WTC11 (cell line): ENCODE data around the gene TTC4. TPM values are rescaled to one million over a fixed set of nuclear protein-coding genes. Genes with fewer than 3 reads are reported as not detected.

Experiments
- ATAC-seq: fragments of 200-7000 bp; cut with Tn5 transposase; 2 replicates; pipeline ENCODE4 v1.10.0; 2021; ENCODE audit warnings: mild to moderate bottlenecking, moderate library complexity
- CTCF ChIA-PET: fragments of 300-600 bp; sonication (Branson Sonifier 250); formaldehyde crosslinking; loops from one replicate; lab custom pipeline; 2021; ENCODE audit warnings: antibody characterized with exemption; lab: Charles Lee
- POLR2A ChIA-PET: fragments of 350-600 bp; sonication (Branson Sonifier 250); formaldehyde crosslinking; loops from one replicate; lab custom pipeline; 2021; ENCODE audit warnings: antibody characterized with exemption; lab: Charles Lee
- DNase-seq: peaks from one replicate; pipeline ENCODE4 v3.0.0; 2021; ENCODE audit warnings: low spot score
- H3K27ac Mint-ChIP-seq: 2 replicates; pipeline ENCODE4 v1.8.0; 2021; ENCODE audit warnings: mixed read lengths
- H3K27me3 Mint-ChIP-seq: 2 replicates; pipeline ENCODE4 v1.8.0; 2021; ENCODE audit warnings: low read depth, mild to moderate bottlenecking, moderate library complexity, mixed read lengths
- H3K36me3 Mint-ChIP-seq: 2 replicates; pipeline ENCODE4 v1.8.0; 2021; ENCODE audit warnings: mixed read lengths
- H3K4me1 Mint-ChIP-seq: 2 replicates; pipeline ENCODE4 v1.8.0; 2022; ENCODE audit warnings: mixed read lengths
- H3K4me3 Mint-ChIP-seq: 2 replicates; pipeline ENCODE4 v1.8.0; 2021; ENCODE audit warnings: mild to moderate bottlenecking, moderate library complexity, mixed read lengths
- H3K9me3 Mint-ChIP-seq: 2 replicates; pipeline ENCODE4 v1.8.0; 2021; ENCODE audit warnings: mixed read lengths
- CREB1 ChIP-seq: sonication (generic); formaldehyde crosslinking; IDR thresholded peaks from 2 replicates; pipeline ENCODE4 v1.8.0; 2023; ENCODE audit warnings: mild to moderate bottlenecking, missing genetic modification reagents
- GTF2I ChIP-seq: fragments of 250-450 bp; sonication (Bioruptor Pico); conservative IDR thresholded peaks from 2 replicates; pipeline ENCODE4 v1.4.0; 2021; ENCODE audit warnings: mild to moderate bottlenecking
- KAT7 ChIP-seq: sonication (generic); formaldehyde crosslinking; IDR thresholded peaks from 2 replicates; pipeline ENCODE4 v1.8.1; 2023; ENCODE audit warnings: missing genetic modification reagents, mild to moderate bottlenecking, borderline replicate concordance
- MYBL2 ChIP-seq: sonication (generic); formaldehyde crosslinking; IDR thresholded peaks from 2 replicates; pipeline ENCODE4 v1.8.1; 2023; ENCODE audit warnings: mild to moderate bottlenecking, moderate library complexity, missing genetic modification reagents
- NR1H2 ChIP-seq: sonication (generic); formaldehyde crosslinking; IDR thresholded peaks from 2 replicates; pipeline ENCODE4 v1.9.0; 2021; ENCODE audit warnings: mild to moderate bottlenecking, moderate library complexity, missing genetic modification reagents
- NR2C2 ChIP-seq: sonication (generic); formaldehyde crosslinking; IDR thresholded peaks from 2 replicates; pipeline ENCODE4 v1.8.0; 2022; ENCODE audit warnings: mild to moderate bottlenecking, missing genetic modification reagents
- SP1 ChIP-seq: sonication (generic); formaldehyde crosslinking; conservative IDR thresholded peaks from 2 replicates; pipeline ENCODE4 v1.8.1; 2022; ENCODE audit warnings: missing genetic modification reagents
- ZBTB21 ChIP-seq: sonication (generic); formaldehyde crosslinking; IDR thresholded peaks from 2 replicates; pipeline ENCODE4 v1.8.1; 2023; ENCODE audit warnings: mild to moderate bottlenecking, missing genetic modification reagents, borderline replicate concordance
- ZNF396 ChIP-seq: fragments of 250-450 bp; sonication (Bioruptor Pico); IDR thresholded peaks from 2 replicates; pipeline ENCODE4 v1.8.0; 2021; ENCODE audit warnings: mild to moderate bottlenecking, moderate library complexity, borderline replicate concordance
- ZNF423 ChIP-seq: fragments of 250-450 bp; sonication (Bioruptor Pico); IDR thresholded peaks from 2 replicates; pipeline ENCODE4 v2.1.2; 2022; ENCODE audit warnings: mild to moderate bottlenecking, moderate library complexity
- total RNA-seq: library from RNA; stranded (reverse); gene quantifications from 3 replicates; pipeline ENCODE4 v1.2.3, GENCODE V29; 2021
- TF ChIP-seq, protein P1 (sequence below): fragments of 250-450 bp; sonication (Bioruptor Pico); IDR thresholded peaks from 2 replicates; pipeline ENCODE4 v1.9.0; 2021; ENCODE audit warnings: mild to moderate bottlenecking
- TF ChIP-seq, protein P2 (sequence below): sonication (generic); formaldehyde crosslinking; IDR thresholded peaks from 2 replicates; pipeline ENCODE4 v1.8.1; 2023; ENCODE audit warnings: mild to moderate bottlenecking, missing genetic modification reagents, moderate library complexity
- TF ChIP-seq, protein P3 (sequence below): fragments of 200-600 bp; IDR thresholded peaks from 2 replicates; pipeline ENCODE4 v1.8.0; 2022; ENCODE audit warnings: antibody characterized with exemption
- TF ChIP-seq, protein P4 (sequence below): fragments of 250-450 bp; sonication (Bioruptor Pico); IDR thresholded peaks from 2 replicates; pipeline ENCODE4 v2.1.2; 2022; ENCODE audit warnings: mild to moderate bottlenecking, moderate library complexity
- TF ChIP-seq, protein P5 (sequence below): sonication (generic); formaldehyde crosslinking; IDR thresholded peaks from 2 replicates; pipeline ENCODE4 v1.8.1; 2023; ENCODE audit warnings: mild to moderate bottlenecking, moderate library complexity, missing genetic modification reagents
- TF ChIP-seq, protein P6 (sequence below): sonication (generic); formaldehyde crosslinking; conservative IDR thresholded peaks from 2 replicates; pipeline ENCODE4 v1.8.1; 2023; ENCODE audit warnings: mild to moderate bottlenecking, low read depth, missing genetic modification reagents, moderate library complexity

The TTC4 gene
- total RNA-seq, 1 experiment from 2014 or later: 18.8 TPM

DNA sequence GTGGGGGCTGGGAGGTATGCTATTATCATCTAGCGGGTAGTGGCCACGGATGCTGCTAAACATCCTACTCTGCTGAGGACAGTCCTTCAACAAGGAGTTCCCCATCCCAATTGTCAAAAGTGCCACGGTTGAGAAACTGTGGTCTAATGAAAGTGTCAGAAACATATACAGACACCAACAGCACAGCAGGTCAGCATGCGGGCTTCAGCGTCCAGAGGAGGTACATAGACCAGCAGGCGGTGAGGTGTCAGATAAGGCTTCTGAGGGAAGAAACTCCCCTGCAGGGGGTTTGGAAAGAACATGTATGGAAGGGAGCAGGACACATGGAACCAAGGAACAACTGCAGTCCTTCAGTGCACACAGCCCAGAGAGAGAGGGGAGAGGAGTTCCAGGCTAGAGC lies 4.8 kb upstream of the TTC4 start:
- ChIA-PET POLR2A (no interaction called here), CTCF (no interaction called here)
- DNase-seq: no peak
- no peak overlapping the region for H3K4me3 Mint-ChIP-seq
- TF ChIP-seq CREB1 (no peak), ZBTB21 (no peak), GTF2I (no peak), MYBL2 (no peak), ZNF396 (CRISPR knock-in tag) (no peak), NR1H2 (no peak)
- TF ChIP-seq, protein P1, sequence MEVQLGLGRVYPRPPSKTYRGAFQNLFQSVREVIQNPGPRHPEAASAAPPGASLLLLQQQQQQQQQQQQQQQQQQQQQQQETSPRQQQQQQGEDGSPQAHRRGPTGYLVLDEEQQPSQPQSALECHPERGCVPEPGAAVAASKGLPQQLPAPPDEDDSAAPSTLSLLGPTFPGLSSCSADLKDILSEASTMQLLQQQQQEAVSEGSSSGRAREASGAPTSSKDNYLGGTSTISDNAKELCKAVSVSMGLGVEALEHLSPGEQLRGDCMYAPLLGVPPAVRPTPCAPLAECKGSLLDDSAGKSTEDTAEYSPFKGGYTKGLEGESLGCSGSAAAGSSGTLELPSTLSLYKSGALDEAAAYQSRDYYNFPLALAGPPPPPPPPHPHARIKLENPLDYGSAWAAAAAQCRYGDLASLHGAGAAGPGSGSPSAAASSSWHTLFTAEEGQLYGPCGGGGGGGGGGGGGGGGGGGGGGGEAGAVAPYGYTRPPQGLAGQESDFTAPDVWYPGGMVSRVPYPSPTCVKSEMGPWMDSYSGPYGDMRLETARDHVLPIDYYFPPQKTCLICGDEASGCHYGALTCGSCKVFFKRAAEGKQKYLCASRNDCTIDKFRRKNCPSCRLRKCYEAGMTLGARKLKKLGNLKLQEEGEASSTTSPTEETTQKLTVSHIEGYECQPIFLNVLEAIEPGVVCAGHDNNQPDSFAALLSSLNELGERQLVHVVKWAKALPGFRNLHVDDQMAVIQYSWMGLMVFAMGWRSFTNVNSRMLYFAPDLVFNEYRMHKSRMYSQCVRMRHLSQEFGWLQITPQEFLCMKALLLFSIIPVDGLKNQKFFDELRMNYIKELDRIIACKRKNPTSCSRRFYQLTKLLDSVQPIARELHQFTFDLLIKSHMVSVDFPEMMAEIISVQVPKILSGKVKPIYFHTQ (CRISPR knock-in tag): no peak
- TF ChIP-seq, protein P2, sequence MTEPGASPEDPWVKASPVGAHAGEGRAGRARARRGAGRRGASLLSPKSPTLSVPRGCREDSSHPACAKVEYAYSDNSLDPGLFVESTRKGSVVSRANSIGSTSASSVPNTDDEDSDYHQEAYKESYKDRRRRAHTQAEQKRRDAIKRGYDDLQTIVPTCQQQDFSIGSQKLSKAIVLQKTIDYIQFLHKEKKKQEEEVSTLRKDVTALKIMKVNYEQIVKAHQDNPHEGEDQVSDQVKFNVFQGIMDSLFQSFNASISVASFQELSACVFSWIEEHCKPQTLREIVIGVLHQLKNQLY (CRISPR knock-in tag): no peak
- TF ChIP-seq, protein P3, sequence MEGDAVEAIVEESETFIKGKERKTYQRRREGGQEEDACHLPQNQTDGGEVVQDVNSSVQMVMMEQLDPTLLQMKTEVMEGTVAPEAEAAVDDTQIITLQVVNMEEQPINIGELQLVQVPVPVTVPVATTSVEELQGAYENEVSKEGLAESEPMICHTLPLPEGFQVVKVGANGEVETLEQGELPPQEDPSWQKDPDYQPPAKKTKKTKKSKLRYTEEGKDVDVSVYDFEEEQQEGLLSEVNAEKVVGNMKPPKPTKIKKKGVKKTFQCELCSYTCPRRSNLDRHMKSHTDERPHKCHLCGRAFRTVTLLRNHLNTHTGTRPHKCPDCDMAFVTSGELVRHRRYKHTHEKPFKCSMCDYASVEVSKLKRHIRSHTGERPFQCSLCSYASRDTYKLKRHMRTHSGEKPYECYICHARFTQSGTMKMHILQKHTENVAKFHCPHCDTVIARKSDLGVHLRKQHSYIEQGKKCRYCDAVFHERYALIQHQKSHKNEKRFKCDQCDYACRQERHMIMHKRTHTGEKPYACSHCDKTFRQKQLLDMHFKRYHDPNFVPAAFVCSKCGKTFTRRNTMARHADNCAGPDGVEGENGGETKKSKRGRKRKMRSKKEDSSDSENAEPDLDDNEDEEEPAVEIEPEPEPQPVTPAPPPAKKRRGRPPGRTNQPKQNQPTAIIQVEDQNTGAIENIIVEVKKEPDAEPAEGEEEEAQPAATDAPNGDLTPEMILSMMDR: no peak
- ATAC-seq: no peak
- peaks cover 5% of the 10 kb centered on the region for H3K4me1 Mint-ChIP-seq
- no peaks in the 10 kb centered on the region for H3K36me3 Mint-ChIP-seq
- peaks cover 28% of the 10 kb centered on the region for H3K27me3 Mint-ChIP-seq
- H3K9me3 Mint-ChIP-seq: no peaks in the 10 kb centered on the region
- no peak overlapping the region for H3K27ac Mint-ChIP-seq

DNA sequence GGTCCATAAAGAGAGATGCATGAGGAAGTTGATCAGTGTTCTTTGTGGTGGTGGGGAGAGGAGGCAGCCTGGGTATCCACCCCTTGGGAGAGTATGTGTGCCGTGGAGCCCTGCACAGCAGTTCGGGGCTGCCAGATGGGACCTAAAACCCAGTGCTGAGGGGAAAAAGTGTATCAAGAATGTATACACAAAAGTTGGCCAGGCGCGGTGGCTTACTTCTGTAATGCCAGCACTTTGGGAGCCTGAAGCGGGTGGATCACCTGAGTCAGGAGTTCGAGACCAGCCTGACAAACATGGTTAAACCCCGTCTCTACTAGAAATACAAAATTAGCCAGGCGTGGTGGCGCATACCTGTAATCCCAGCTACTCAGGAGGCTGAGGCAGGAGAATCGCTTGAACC lies 4.1 kb upstream of the TTC4 start:
- TF ChIP-seq KAT7 (CRISPR knock-in tag): no peak
- TF ChIP-seq, protein P4, sequence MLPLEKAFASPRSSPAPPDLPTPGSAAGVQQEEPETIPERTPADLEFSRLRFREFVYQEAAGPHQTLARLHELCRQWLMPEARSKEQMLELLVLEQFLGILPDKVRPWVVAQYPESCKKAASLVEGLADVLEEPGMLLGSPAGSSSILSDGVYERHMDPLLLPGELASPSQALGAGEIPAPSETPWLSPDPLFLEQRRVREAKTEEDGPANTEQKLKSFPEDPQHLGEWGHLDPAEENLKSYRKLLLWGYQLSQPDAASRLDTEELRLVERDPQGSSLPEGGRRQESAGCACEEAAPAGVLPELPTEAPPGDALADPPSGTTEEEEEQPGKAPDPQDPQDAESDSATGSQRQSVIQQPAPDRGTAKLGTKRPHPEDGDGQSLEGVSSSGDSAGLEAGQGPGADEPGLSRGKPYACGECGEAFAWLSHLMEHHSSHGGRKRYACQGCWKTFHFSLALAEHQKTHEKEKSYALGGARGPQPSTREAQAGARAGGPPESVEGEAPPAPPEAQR: no peak
- TF ChIP-seq CREB1: no peak
- no peak for TF ChIP-seq ZNF423
- TF ChIP-seq NR2C2 (CRISPR knock-in tag): no peak
- TF ChIP-seq, protein P5, sequence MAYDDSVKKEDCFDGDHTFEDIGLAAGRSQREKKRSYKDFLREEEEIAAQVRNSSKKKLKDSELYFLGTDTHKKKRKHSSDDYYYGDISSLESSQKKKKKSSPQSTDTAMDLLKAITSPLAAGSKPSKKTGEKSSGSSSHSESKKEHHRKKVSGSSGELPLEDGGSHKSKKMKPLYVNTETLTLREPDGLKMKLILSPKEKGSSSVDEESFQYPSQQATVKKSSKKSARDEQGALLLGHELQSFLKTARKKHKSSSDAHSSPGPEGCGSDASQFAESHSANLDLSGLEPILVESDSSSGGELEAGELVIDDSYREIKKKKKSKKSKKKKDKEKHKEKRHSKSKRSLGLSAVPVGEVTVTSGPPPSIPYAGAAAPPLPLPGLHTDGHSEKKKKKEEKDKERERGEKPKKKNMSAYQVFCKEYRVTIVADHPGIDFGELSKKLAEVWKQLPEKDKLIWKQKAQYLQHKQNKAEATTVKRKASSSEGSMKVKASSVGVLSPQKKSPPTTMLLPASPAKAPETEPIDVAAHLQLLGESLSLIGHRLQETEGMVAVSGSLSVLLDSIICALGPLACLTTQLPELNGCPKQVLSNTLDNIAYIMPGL (CRISPR knock-in tag): no peak
- TF ChIP-seq, protein P6, sequence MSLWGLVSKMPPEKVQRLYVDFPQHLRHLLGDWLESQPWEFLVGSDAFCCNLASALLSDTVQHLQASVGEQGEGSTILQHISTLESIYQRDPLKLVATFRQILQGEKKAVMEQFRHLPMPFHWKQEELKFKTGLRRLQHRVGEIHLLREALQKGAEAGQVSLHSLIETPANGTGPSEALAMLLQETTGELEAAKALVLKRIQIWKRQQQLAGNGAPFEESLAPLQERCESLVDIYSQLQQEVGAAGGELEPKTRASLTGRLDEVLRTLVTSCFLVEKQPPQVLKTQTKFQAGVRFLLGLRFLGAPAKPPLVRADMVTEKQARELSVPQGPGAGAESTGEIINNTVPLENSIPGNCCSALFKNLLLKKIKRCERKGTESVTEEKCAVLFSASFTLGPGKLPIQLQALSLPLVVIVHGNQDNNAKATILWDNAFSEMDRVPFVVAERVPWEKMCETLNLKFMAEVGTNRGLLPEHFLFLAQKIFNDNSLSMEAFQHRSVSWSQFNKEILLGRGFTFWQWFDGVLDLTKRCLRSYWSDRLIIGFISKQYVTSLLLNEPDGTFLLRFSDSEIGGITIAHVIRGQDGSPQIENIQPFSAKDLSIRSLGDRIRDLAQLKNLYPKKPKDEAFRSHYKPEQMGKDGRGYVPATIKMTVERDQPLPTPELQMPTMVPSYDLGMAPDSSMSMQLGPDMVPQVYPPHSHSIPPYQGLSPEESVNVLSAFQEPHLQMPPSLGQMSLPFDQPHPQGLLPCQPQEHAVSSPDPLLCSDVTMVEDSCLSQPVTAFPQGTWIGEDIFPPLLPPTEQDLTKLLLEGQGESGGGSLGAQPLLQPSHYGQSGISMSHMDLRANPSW (CRISPR knock-in tag): no peak
- TF ChIP-seq SP1 (CRISPR knock-in tag): no peak
- DNase-seq (no peak), ATAC-seq (no peak)
- ChIA-PET POLR2A (no interaction called here), CTCF (no interaction called here)
- no peaks in the 10 kb centered on the region for H3K9me3 Mint-ChIP-seq
- no peak overlapping the region for H3K4me3 Mint-ChIP-seq
- H3K36me3 Mint-ChIP-seq: no peaks in the 10 kb centered on the region
- H3K27me3 Mint-ChIP-seq: peaks cover 28% of the 10 kb centered on the region
- peaks cover 10% of the 10 kb centered on the region for H3K4me1 Mint-ChIP-seq
- no peak overlapping the region for H3K27ac Mint-ChIP-seq
